A673 (cell line): Measurements from ENCODE around the gene BLOC1S4. TPM values are rescaled to one million over a fixed set of nuclear protein-coding genes. Genes with fewer than 3 reads are reported as not detected.

Source experiments
- BruUV-seq: library from RNA; stranded (reverse); fragments of 400-500 nt; replicated peaks from 2 replicates; lab custom pipeline; 2021; lab: Mats Ljungman, UMichigan
- CTCF ChIA-PET: fragments of 300-600 bp; sonication (Branson Sonifier 250); formaldehyde crosslinking; loops from one replicate; lab custom pipeline; 2022; ENCODE audit warnings: antibody characterized with exemption; lab: Charles Lee
- POLR2A ChIA-PET: fragments of 300-600 bp; sonication (Branson Sonifier 250); formaldehyde crosslinking; loops from one replicate; lab custom pipeline; 2022; ENCODE audit warnings: antibody characterized with exemption; ENCODE audit not compliant: low non-redundant PET; lab: Charles Lee
- DNase-seq: peaks from one replicate; pipeline ENCODE4 v3.0.0-alpha.2; 2015; ENCODE audit warnings: low spot score
- H3K27ac ChIP-seq: fragments of 200-600 bp; sonication (generic); 2 replicates; pipeline ENCODE4 v1.5.1; 2016; ENCODE audit warnings: mixed run types, low read depth, mild to moderate bottlenecking, mixed read lengths, antibody characterized with exemption, low read length; ENCODE audit not compliant: poor library complexity, severe bottlenecking
- H3K27me3 ChIP-seq: fragments of 200-600 bp; sonication (generic); replicated peaks from 2 replicates; pipeline ENCODE4 v1.6.1; 2017; ENCODE audit warnings: mixed run types, low read depth, mild to moderate bottlenecking, mixed read lengths, antibody characterized with exemption, low read length; ENCODE audit not compliant: insufficient read depth, poor library complexity
- H3K36me3 ChIP-seq: fragments of 200-600 bp; sonication (generic); 2 replicates; pipeline ENCODE4 v1.6.1; 2016; ENCODE audit warnings: mixed run types, mild to moderate bottlenecking, mixed read lengths, antibody characterized with exemption, low read length; ENCODE audit not compliant: insufficient read depth, poor library complexity, severe bottlenecking
- H3K4me1 ChIP-seq: fragments of 200-600 bp; sonication (generic); 2 replicates; pipeline ENCODE4 v1.6.1; 2017; ENCODE audit warnings: mixed run types, mild to moderate bottlenecking, mixed read lengths, antibody characterized with exemption, low read length; ENCODE audit not compliant: insufficient read depth, poor library complexity, severe bottlenecking
- H3K4me3 ChIP-seq: fragments of 200-600 bp; sonication (generic); 2 replicates; pipeline ENCODE4 v1.5.1; 2016; ENCODE audit warnings: low read depth, mixed run types, mild to moderate bottlenecking, mixed read lengths, low read length; ENCODE audit not compliant: poor library complexity, severe bottlenecking
- H3K9me3 ChIP-seq: fragments of 200-600 bp; sonication (generic); 2 replicates; pipeline ENCODE4 v1.6.1; 2016; ENCODE audit warnings: mixed run types, low read depth, mild to moderate bottlenecking, mixed read lengths, antibody characterized with exemption, low read length; ENCODE audit not compliant: poor library complexity, severe bottlenecking
- EZH2 ChIP-seq: fragments of 200-600 bp; sonication (generic); IDR thresholded peaks from 2 replicates; pipeline ENCODE4 v1.6.1; 2017; ENCODE audit warnings: borderline replicate concordance, low read depth, mild to moderate bottlenecking, mixed read lengths, antibody characterized with exemption, low read length; ENCODE audit not compliant: poor library complexity, severe bottlenecking
- intact Hi-C: fragments of 100-400 bp; cut with micrococcal nuclease; formaldehyde crosslinking; loops from one replicate; pipeline ENCODE4 v1.10.0; 2022; ENCODE audit not compliant: unreplicated experiment
- total RNA-seq: library from RNA; stranded (reverse); gene quantifications from 2 replicates; pipeline ENCODE4 v1.2.3, GENCODE V29; 2021
- TF ChIP-seq, protein P1 (sequence below): fragments of 300-800, 200-600 bp; sonication (generic); conservative IDR thresholded peaks from 2 replicates; pipeline ENCODE4 v1.5.1; 2017; ENCODE audit warnings: low read depth, mild to moderate bottlenecking, antibody characterized with exemption, low read length, moderate library complexity, mixed read lengths

Gene BLOC1S4
- total RNA-seq, 1 experiment from 2014 or later = 12.3 TPM

DNA sequence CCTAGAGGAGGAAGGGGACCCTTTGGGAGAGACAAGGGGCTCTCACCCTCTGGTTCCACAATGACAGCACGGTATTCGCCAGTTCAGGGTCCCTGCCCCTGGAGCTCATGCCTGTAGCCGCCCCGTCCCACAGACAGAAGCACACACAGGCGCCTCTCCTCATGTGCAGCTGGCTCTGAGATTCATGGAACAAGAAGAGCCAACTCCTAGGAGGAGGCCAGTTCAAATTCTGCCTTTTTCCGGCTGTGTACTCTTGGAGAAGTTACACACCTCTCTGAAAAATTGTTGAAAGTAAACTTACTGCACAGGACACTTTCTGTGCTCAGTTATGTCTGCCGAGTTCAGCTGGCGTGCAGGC lies 15.3 kb downstream of the BLOC1S4 start:
- POLR2A ChIA-PET = no interaction called here
- no peak overlapping the region for H3K27ac ChIP-seq
- BruUV-seq = no TSS peak

DNA sequence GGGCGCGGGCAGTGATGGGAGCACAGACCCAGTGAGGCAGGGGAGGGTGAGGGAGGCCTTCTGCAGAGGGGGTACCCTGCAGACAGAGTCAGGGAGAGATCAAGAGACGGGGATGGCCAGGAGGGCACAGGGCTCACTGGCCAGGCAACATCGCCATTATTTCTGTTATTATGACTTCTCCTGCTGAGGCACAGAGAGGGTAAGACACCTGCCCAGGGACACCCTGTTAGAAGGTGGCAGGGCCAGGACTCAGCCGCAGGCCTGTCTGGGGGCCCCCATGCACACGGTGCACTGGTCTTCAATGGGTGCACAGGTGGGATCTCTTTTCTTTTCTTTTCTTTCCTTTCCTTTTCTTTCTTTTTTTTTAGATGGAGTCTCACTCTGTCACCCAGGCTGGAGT lies 15.8 kb downstream of the BLOC1S4 start:
- Histone ChIP-seq H3K9me3 (no peaks in the 10 kb centered on the region), H3K4me1 (peaks cover 10% of the 10 kb centered on the region), H3K4me3 (no peak overlapping the region), H3K27me3 (no peaks in the 10 kb centered on the region), H3K36me3 (no peaks in the 10 kb centered on the region), H3K27ac (no peak overlapping the region)
- TF ChIP-seq, protein P1, sequence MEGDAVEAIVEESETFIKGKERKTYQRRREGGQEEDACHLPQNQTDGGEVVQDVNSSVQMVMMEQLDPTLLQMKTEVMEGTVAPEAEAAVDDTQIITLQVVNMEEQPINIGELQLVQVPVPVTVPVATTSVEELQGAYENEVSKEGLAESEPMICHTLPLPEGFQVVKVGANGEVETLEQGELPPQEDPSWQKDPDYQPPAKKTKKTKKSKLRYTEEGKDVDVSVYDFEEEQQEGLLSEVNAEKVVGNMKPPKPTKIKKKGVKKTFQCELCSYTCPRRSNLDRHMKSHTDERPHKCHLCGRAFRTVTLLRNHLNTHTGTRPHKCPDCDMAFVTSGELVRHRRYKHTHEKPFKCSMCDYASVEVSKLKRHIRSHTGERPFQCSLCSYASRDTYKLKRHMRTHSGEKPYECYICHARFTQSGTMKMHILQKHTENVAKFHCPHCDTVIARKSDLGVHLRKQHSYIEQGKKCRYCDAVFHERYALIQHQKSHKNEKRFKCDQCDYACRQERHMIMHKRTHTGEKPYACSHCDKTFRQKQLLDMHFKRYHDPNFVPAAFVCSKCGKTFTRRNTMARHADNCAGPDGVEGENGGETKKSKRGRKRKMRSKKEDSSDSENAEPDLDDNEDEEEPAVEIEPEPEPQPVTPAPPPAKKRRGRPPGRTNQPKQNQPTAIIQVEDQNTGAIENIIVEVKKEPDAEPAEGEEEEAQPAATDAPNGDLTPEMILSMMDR = no peak
- TF ChIP-seq EZH2 = no peak
- DNase-seq = no peak
- intact Hi-C loops = no loop called here
- POLR2A ChIA-PET = no interaction called here
- BruUV-seq = no TSS peak
- CTCF ChIA-PET = no interaction called here

More for the DNA sequence above, 15.3 kb downstream of the BLOC1S4 start:
- Histone ChIP-seq H3K4me3 (no peak overlapping the region), H3K27me3 (no peaks in the 10 kb centered on the region), H3K4me1 (peaks cover 12% of the 10 kb centered on the region), H3K36me3 (no peaks in the 10 kb centered on the region), H3K9me3 (no peaks in the 10 kb centered on the region)
- DNase-seq = no peak
- intact Hi-C loops = no loop called here
- TF ChIP-seq, protein P1 = no peak
- no peak for TF ChIP-seq EZH2
- CTCF ChIA-PET = interaction anchor here (0.7 kb wide), 1 partner anchor 142 kb away, joined by 3 read pairs; no protein-coding TSS in a partner anchor

DNA sequence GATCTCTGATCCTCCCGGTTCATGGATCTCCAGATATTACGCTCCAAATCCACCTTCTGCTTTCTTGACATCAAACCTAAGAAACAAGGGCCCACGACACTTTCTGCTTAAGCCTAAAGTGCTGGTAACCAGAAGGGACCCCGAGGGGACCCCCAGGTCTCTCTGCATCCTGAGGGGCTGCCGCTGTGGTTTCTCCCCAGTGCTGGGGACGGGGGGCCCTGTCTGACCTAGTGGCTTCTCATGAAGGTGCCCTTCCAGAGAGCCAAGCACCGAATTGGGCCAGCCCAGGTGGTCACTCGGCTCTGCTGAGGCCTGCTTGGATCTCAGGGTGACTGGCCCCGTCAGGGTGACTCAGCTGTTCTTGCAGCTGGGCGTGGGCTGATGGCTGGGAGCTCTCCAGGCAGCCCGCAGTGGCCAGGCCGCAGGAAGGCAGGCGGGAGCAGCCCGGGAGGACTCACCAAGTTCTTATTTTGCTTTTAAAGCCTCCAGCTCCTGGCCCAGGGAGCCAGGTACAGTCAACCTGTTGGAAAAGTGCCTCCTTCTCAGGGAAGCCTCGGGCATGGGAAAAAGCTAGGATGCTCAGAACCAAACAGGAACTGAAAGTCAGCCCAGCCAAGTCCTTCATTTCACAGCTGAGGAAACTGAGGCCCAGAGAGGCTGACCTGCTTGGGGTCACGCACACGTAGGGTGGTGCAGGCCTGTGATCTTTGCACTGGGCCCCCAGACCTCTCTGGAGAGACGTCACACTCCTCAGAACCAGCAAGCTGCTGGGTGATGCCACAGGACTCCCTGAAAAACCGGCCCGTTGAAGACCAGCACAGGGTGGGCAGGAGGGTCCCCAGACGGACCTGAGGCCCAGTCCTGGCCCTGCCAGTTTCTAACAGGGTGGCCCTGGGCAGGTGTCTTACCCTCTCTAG lies 16.7 kb downstream of the BLOC1S4 start:
- POLR2A ChIA-PET = no interaction called here

More for the DNA sequence above, 16.7 kb downstream of the BLOC1S4 start:
- no peak overlapping the region for H3K4me3 ChIP-seq
- H3K27ac ChIP-seq = no peak overlapping the region
- CTCF ChIA-PET = no interaction called here
- BruUV-seq = no TSS peak
- intact Hi-C loops = no loop called here
- TF ChIP-seq EZH2 = no peak
- TF ChIP-seq, protein P1 = no peak
- no peak for DNase-seq
- peaks cover 4% of the 10 kb centered on the region for H3K4me1 ChIP-seq
- no peaks in the 10 kb centered on the region for H3K36me3 ChIP-seq
- H3K9me3 ChIP-seq = no peaks in the 10 kb centered on the region
- no peaks in the 10 kb centered on the region for H3K27me3 ChIP-seq
